ENCODE data around the gene RBM48.

RBM48 gene

GRCh38 chr7:92504563-92504962 is 24.0 kb upstream of the RBM48 start:
- H3K27me3 ChIP-seq (ENCODE audit: insufficient read depth, poor library complexity, severe bottlenecking), result no peaks in the 10 kb centered on the region
- no peaks in the 10 kb centered on the region for H3K9me3 ChIP-seq (ENCODE audit: severe bottlenecking)
- no peak overlapping the region for H3K27ac ChIP-seq (ENCODE audit: poor library complexity, severe bottlenecking)
- no peak for DNase-seq (ENCODE audit: low spot score)
- no peaks in the 10 kb centered on the region for H3K4me1 ChIP-seq (ENCODE audit: insufficient read depth, poor library complexity, severe bottlenecking)
- ATAC-seq (ENCODE audit: low read depth), result no peak
- H3K4me3 ChIP-seq (ENCODE audit: severe bottlenecking), result no peak overlapping the region
- no peak for TF ChIP-seq CTCF (IDR thresholded peaks at IDR 0.05; ENCODE audit: poor library complexity, severe bottlenecking)
- H3K36me3 ChIP-seq (ENCODE audit: low read depth), result peaks cover 58% of the 10 kb centered on the region

- no peaks in the 10 kb centered on the region for H3K4me1 ChIP-seq (ENCODE audit: insufficient read depth, poor library complexity, severe bottlenecking)
- no peak for DNase-seq (ENCODE audit: low spot score)
- peaks cover 46% of the 10 kb centered on the region for H3K36me3 ChIP-seq (ENCODE audit: low read depth)
- ATAC-seq (ENCODE audit: low read depth), result no peak
- no peaks in the 10 kb centered on the region for H3K27me3 ChIP-seq (ENCODE audit: insufficient read depth, poor library complexity, severe bottlenecking)
- no peak for TF ChIP-seq CTCF (IDR thresholded peaks at IDR 0.05; ENCODE audit: poor library complexity, severe bottlenecking)
- H3K4me3 ChIP-seq (ENCODE audit: severe bottlenecking), result no peak overlapping the region
- H3K9me3 ChIP-seq (ENCODE audit: severe bottlenecking), result no peaks in the 10 kb centered on the region
- H3K27ac ChIP-seq (ENCODE audit: poor library complexity, severe bottlenecking), result no peak overlapping the region
These were observed 22.2 kb upstream of the RBM48 start for GRCh38 chr7:92506363-92506762.

GRCh38 chr7:92508946-92509345 is 19.6 kb upstream of the RBM48 start:
- peaks cover 36% of the 10 kb centered on the region for H3K36me3 ChIP-seq (ENCODE audit: low read depth)
- H3K27ac ChIP-seq (ENCODE audit: poor library complexity, severe bottlenecking), result no peak overlapping the region
- no peaks in the 10 kb centered on the region for H3K4me1 ChIP-seq (ENCODE audit: insufficient read depth, poor library complexity, severe bottlenecking)
- no peaks in the 10 kb centered on the region for H3K9me3 ChIP-seq (ENCODE audit: severe bottlenecking)
- DNase-seq (ENCODE audit: low spot score) (no peak), ATAC-seq (ENCODE audit: low read depth) (no peak)
- H3K27me3 ChIP-seq (ENCODE audit: insufficient read depth, poor library complexity, severe bottlenecking), result no peaks in the 10 kb centered on the region
- no peak for TF ChIP-seq CTCF (IDR thresholded peaks at IDR 0.05; ENCODE audit: poor library complexity, severe bottlenecking)
- no peak overlapping the region for H3K4me3 ChIP-seq (ENCODE audit: severe bottlenecking)

- no peak overlapping the region for H3K4me3 ChIP-seq (ENCODE audit: severe bottlenecking)
- DNase-seq (ENCODE audit: low spot score) (no peak), ATAC-seq (ENCODE audit: low read depth) (no peak)
- no peaks in the 10 kb centered on the region for H3K4me1 ChIP-seq (ENCODE audit: insufficient read depth, poor library complexity, severe bottlenecking)
- no peak overlapping the region for H3K27ac ChIP-seq (ENCODE audit: poor library complexity, severe bottlenecking)
- no peak for TF ChIP-seq CTCF (IDR thresholded peaks at IDR 0.05; ENCODE audit: poor library complexity, severe bottlenecking)
- H3K36me3 ChIP-seq (ENCODE audit: low read depth), result peaks cover 37% of the 10 kb centered on the region
- no peaks in the 10 kb centered on the region for H3K9me3 ChIP-seq (ENCODE audit: severe bottlenecking)
- H3K27me3 ChIP-seq (ENCODE audit: insufficient read depth, poor library complexity, severe bottlenecking), result no peaks in the 10 kb centered on the region
These were observed 15.3 kb upstream of the RBM48 start for GRCh38 chr7:92513167-92513902.

- DNase-seq (ENCODE audit: low spot score) (no peak), ATAC-seq (ENCODE audit: low read depth) (no peak)
- Histone ChIP-seq H3K27ac (ENCODE audit: poor library complexity, severe bottlenecking) (no peak overlapping the region), H3K4me3 (ENCODE audit: severe bottlenecking) (no peak overlapping the region), H3K9me3 (ENCODE audit: severe bottlenecking) (no peaks in the 10 kb centered on the region), H3K36me3 (ENCODE audit: low read depth) (peaks cover 45% of the 10 kb centered on the region), H3K4me1 (ENCODE audit: insufficient read depth, poor library complexity, severe bottlenecking) (no peaks in the 10 kb centered on the region), H3K27me3 (ENCODE audit: insufficient read depth, poor library complexity, severe bottlenecking) (no peaks in the 10 kb centered on the region)
- TF ChIP-seq CTCF (IDR thresholded peaks at IDR 0.05; ENCODE audit: poor library complexity, severe bottlenecking), result no peak
These were observed 11.0 kb upstream of the RBM48 start for GRCh38 chr7:92517631-92518030.

Data from RWPE2 (cell line).